Stimulated activated CD4-positive, alpha-beta T cell treated with anti-CD3 and anti-CD28 coated beads, Interleukin-12 subunit alpha, Interleukin-12 subunit beta, amount 100 ng/mL, for 24 hours (primary cell): Measurements from ENCODE around the gene ANKRD29.
"Not testable (repeated sequence)": the region's sequence is repeated elsewhere in the genome, so short reads cannot be mapped to it uniquely, and the experiment has no call there.

Experiments
- DNase-seq, 2 experiments: peaks; one replicate each; pipeline ENCODE4 v3.0.0-alpha.2; 2020; ENCODE audit warnings: low read depth in 2 of 2

The ANKRD29 gene

GRCh38 chr18:23645568-23646175 lies 17.0 kb downstream of the ANKRD29 start:
- DNase-seq: no peak

- DNase-seq: no peak
These were observed 18.8 kb downstream of the ANKRD29 start for GRCh38 chr18:23643815-23644490.

- no peak for DNase-seq
These were observed 20.6 kb downstream of the ANKRD29 start for GRCh38 chr18:23641937-23642666.

GRCh38 chr18:23641143-23641720 lies 21.5 kb downstream of the ANKRD29 start:
- no peak for DNase-seq

- no peak for DNase-seq
These were observed 22.7 kb downstream of the ANKRD29 start for GRCh38 chr18:23640052-23640451.

- not testable (repeated sequence) for DNase-seq
These were observed 26.3 kb downstream of the ANKRD29 start for GRCh38 chr18:23636433-23636832.

- DNase-seq: no peak
These were observed 26.7 kb downstream of the ANKRD29 start for GRCh38 chr18:23636071-23636399.

- DNase-seq: no peak
These were observed 27.2 kb downstream of the ANKRD29 start for GRCh38 chr18:23635283-23636070.

- no peak for DNase-seq
These were observed 28.0 kb downstream of the ANKRD29 start for GRCh38 chr18:23634692-23635091.

- no peak for DNase-seq
These were observed 30.1 kb downstream of the ANKRD29 start for GRCh38 chr18:23632615-23633014.

GRCh38 chr18:23631746-23632145 lies 31.0 kb downstream of the ANKRD29 start:
- DNase-seq: no peak

- DNase-seq: no peak
These were observed 31.4 kb downstream of the ANKRD29 start for GRCh38 chr18:23631312-23631711.

- no peak for DNase-seq
These were observed 33.2 kb downstream of the ANKRD29 start for GRCh38 chr18:23629444-23629946.

GRCh38 chr18:23627970-23628369 lies 34.7 kb downstream of the ANKRD29 start:
- no peak for DNase-seq

- no peak for DNase-seq
These were observed 35.4 kb downstream of the ANKRD29 start for GRCh38 chr18:23627321-23627720.

- no peak for DNase-seq
These were observed 36.0 kb downstream of the ANKRD29 start for GRCh38 chr18:23626451-23627279.

- no peak for DNase-seq
These were observed 39.7 kb downstream of the ANKRD29 start for GRCh38 chr18:23623040-23623439.

- no peak for DNase-seq
These were observed 43.3 kb downstream of the ANKRD29 start for GRCh38 chr18:23619388-23619881.

- no peak for DNase-seq
These were observed 43.8 kb downstream of the ANKRD29 start for GRCh38 chr18:23618862-23619387.

- no peak for DNase-seq
These were observed 45.2 kb downstream of the ANKRD29 start for GRCh38 chr18:23617412-23618014.
